ENCODE data around the gene APOB.

APOB gene

GRCh38 chr2:21002814-21003192, 41.1 kb downstream of the APOB start:
- no peak for DNase-seq

GRCh38 chr2:21001988-21002813, 41.7 kb downstream of the APOB start:
- DNase-seq, result no peak

DNA sequence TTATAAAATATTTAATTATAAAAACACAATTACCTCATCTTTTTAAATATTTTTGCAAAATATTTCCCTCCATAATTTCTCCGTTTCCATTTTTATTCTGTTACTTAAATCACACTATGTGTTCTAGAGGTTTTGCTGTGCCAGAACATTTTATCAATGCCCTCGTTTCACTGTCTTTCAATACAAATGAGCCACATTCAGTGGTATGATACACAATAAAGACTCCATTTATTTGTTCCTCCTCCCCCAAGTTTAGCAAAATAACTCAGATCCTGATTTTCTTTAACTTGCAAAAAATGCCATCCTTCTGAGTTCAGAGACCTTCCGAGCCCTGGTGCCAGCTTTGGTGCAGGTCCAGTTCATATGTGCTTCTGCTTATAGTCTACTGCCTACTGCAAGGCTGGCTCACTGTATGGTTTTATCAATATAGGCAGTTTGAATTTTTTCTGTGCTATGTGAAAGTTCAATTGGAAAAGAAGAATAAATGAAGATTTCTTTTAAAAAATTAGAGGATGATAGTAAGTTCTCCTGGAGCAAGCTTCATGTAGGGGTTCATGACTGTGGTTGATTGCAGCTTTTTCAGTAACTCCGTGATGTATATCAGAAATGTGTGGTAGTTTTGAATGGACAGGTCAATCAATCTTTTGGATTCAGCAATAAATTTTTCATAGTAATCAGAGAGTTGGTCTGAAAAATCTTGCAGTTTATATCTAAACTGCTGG, 42.5 kb downstream of the APOB start:
- DNase-seq, result no peak

DNA sequence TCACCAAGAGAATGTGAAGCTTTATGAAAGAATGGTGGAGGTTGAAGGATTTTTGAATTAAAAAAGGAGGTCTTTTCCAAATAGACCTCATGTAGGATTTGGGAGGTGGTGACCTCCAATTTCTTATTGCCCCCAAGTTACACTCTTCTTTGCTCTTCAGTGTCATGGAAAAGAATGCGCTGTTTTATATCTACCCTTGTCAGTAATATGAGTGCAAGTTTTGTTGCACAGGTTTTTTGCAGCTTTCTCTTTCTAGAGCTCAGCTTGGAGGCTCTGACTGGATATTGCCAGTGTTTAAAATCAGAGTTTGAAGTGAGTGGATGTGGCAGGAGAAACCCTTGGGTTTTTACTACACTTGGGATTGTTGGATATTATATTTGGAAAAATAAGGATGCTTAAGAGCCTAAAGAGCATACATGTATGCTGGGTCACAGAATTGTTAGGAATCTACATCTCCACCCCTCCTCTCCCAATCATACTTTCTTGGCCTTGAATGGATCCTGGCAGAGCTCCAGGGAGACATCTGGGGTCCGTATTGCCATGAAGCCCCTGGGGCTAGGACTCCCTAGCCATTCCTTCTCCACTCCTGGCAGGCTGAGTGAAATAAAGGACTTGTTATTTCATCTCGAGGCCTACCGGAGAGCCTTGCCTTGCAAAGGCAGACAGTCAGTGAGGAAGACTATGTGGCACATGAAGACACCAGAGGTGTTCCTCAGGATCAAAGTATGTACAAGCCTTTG, 43.8 kb downstream of the APOB start:
- no peak for DNase-seq

GRCh38 chr2:20998972-20999905, 44.6 kb downstream of the APOB start:
- DNase-seq, result no peak

- DNase-seq, result no peak
Observed at GRCh38 chr2:20997953-20998722, 45.7 kb downstream of the APOB start.

- DNase-seq, result no peak
Observed at GRCh38 chr2:20994130-20994529, 49.7 kb downstream of the APOB start.

DNA sequence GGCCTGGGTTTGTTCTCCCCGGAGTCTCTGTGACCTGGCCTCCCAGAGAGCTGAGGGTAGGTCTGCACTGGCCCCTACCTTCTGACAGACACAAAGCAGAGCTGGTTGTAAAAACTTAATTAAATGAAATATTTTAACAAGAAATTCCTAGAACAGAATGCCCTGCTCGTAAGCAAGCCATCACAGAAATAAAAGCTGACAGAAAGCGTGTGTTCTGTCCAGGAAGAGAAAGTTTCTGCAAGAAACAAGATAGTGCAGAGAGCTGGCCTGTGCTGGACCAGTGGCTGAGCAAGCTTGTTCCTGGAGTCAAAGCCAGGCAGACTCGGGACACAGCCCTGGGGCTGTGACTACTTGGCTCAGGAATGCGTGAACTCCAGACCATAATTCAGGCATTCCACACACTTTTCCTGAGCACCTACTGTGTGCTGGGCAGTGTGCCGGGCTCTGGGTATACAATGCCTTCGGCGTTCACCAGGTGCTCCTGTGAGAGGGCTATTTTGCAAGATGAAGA, 51.6 kb downstream of the APOB start:
- DNase-seq, result no peak

DNA sequence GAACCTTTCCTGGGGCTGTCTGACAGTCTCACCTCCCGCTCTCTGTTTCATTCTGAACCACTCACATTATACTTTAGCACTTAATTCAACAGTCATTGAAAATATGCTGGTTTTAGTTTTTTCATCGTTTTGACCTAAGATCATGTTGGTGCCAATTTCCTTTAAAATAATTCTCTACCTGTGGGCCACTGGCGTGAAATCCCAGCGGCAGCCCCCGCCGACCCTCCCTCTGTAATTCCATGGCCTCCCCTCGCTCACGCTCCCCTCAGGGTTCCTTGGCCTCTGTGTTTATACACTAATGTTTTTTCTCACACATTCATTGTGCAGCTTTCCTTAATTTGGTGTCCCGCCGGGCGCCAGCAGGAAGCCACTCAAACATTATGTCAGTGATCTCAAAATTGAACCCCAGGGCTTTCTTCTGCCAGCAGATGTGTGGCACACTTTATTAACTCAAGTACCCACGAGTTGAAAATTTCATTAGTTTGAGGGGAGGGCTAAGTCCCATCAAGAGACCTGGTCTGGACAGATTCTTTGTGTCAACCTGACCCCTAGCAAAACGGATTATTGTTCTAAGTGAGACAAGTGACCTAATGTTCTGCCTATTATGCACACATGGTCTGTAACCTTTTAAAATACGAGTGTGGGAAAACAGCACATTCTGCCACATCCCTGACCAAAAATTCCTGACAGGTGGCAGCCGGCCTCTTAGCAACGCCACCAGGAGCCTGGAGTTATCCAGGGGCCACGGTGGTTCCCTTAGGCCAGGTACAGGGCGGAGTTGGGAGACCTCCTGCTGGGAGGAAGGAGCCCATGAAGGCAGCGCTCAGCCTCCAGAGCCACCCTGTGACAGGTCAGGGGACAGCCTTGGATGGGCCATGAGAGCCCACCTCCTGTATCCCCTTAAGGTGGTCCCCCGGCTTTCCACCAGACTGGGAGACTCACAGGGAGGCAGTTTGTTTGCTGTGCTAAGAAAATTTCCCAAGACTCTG, 53.1 kb downstream of the APOB start:
- DNase-seq, result no peak

GRCh38 chr2:20989404-20989803, 54.5 kb downstream of the APOB start:
- no peak for DNase-seq

GRCh38 chr2:20988905-20989304, 55.0 kb downstream of the APOB start:
- DNase-seq, result no peak

GRCh38 chr2:20986024-20986939, 57.6 kb downstream of the APOB start:
- DNase-seq, result no peak

- no peak for DNase-seq
Observed at GRCh38 chr2:20985062-20985461, 58.8 kb downstream of the APOB start.

- DNase-seq, result no peak
Observed at GRCh38 chr2:20984408-20984807, 59.5 kb downstream of the APOB start.

DNA sequence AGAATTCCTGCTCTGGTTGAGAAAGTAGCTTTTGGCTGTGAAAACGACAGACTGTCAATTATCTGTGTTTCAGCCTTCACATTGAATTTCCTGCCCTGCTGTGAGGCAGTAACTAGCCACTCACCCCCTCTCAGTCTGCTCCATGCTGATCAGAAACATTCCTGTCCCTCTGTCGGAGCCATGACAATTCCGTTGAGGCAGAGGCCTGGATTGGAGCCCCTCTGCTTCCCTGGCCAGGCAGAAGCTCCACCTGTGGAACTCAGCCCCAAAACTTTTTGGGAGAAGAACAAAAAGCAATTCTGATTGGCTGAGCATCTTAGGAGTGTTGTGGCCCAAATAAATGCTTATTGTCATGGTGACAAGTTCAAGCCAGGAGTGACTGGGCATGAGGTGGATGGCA, 60.0 kb downstream of the APOB start:
- DNase-seq, result no peak

DNA sequence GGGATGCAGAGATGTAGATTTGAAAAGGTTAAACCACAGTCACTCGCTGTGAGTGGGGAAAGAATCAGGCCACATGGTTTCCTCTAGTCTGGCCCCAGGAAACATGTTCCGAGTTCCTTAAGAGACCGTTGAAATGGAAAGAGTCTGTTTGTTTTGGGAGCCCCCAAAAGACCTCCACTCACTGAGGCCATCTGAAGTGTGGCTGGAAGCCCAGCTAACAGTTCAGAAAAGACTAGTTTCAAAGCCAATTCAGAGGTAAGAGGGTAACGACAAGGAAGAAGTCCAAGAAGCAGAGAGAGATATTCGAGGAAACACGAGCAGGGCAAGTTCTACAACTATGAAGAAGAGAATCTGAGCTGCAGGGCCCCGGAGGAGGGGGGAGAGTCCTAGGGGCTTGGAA, 61.0 kb downstream of the APOB start:
- DNase-seq, result no peak

GRCh38 chr2:20977520-20978180, 66.2 kb downstream of the APOB start:
- no peak for DNase-seq

- DNase-seq, result no peak
Observed at GRCh38 chr2:20976527-20976926, 67.3 kb downstream of the APOB start.
